MCF 10A (cell line): Measurements from ENCODE around the gene PHACTR3. TPM values are rescaled to one million over a fixed set of nuclear protein-coding genes. Genes with fewer than 3 reads are reported as not detected.
A peak's percentile ranks its signal among the peaks of the same experiment; 100 is the strongest.
"Not testable (repeated sequence)": the region's sequence is repeated elsewhere in the genome, so short reads cannot be mapped to it uniquely, and the experiment has no call there.

ENCODE experiments used
- Bru-seq: library from RNA; stranded (reverse); fragments of 400-500 nt; gene quantifications from one replicate; lab custom pipeline; 2021; lab: Mats Ljungman, UMichigan
- BruChase-seq, 2 experiments: library from RNA; stranded (reverse); fragments of 400-500 nt; gene quantifications; one replicate each; lab custom pipeline; 2021; lab: Mats Ljungman, UMichigan
- BruUV-seq: library from RNA; stranded (reverse); fragments of 400-500 nt; replicated peaks from 2 replicates; lab custom pipeline; 2021; lab: Mats Ljungman, UMichigan
- CTCF ChIA-PET: fragments of 300-600 bp; sonication (Branson Sonifier 250); formaldehyde crosslinking; extraction: SDS; loops from one replicate; lab custom pipeline; 2021; ENCODE audit warnings: antibody characterized with exemption, inconsistent platforms; lab: Yijun Ruan, JAX
- POLR2A ChIA-PET: fragments of 300-600, 350-650 bp; sonication (Branson Sonifier 250); formaldehyde crosslinking; extraction: SDS; loops from one replicate; lab custom pipeline; 2020; ENCODE audit warnings: antibody characterized with exemption, inconsistent platforms; lab: Yijun Ruan, JAX
- DNase-seq: peaks from one replicate; pipeline ENCODE4 v3.0.0-alpha.2; 2018; ENCODE audit not compliant: unreplicated experiment
- H3K27ac Mint-ChIP-seq: one replicate; pipeline ENCODE4 v1.8.0; 2022; ENCODE audit warnings: mild to moderate bottlenecking, low read depth, mixed read lengths; ENCODE audit not compliant: unreplicated experiment
- H3K27me3 Mint-ChIP-seq: one replicate; pipeline ENCODE4 v1.8.0; 2022; ENCODE audit warnings: mixed read lengths; ENCODE audit not compliant: insufficient read depth, unreplicated experiment
- H3K36me3 Mint-ChIP-seq: one replicate; pipeline ENCODE4 v1.8.0; 2022; ENCODE audit warnings: mild to moderate bottlenecking, moderate library complexity, mixed read lengths; ENCODE audit not compliant: insufficient read depth, unreplicated experiment
- H3K4me1 Mint-ChIP-seq: one replicate; pipeline ENCODE4 v1.8.0; 2022; ENCODE audit warnings: mixed read lengths; ENCODE audit not compliant: insufficient read depth, unreplicated experiment
- H3K4me3 Mint-ChIP-seq: one replicate; pipeline ENCODE4 v1.8.0; 2022; ENCODE audit warnings: mild to moderate bottlenecking, moderate library complexity, mixed read lengths; ENCODE audit not compliant: unreplicated experiment
- H3K9me3 Mint-ChIP-seq: one replicate; pipeline ENCODE4 v1.8.0; 2022; ENCODE audit warnings: mixed read lengths; ENCODE audit not compliant: unreplicated experiment
- intact Hi-C: fragments of 100-400 bp; cut with micrococcal nuclease; formaldehyde crosslinking; loops from 2 replicates; pipeline ENCODE4 v1.14.1; 2022
- long read RNA-seq: library from polyadenylated mRNA; stranded (forward); transcript quantifications from one replicate; pipeline ENCODE4 v2.0.0, GENCODE V29; 2022
- total RNA-seq: library from RNA; stranded (reverse); gene quantifications from 2 replicates; pipeline ENCODE4 v1.2.3, GENCODE V29; 2022
- TF ChIP-seq, protein P1 (sequence below): fragments of 200-600 bp; IDR thresholded peaks from one replicate; pipeline ENCODE4 v1.8.0; 2022; ENCODE audit warnings: antibody characterized with exemption, mild to moderate bottlenecking; ENCODE audit not compliant: unreplicated experiment

The PHACTR3 gene
- total RNA-seq, result 4.5 and 22.8 TPM in 2 replicates
- Bru-seq, nascent RNA, result percentile 26 among the genes with signal in this experiment
- percentile 18 among the genes with signal in this experiment for BruChase-seq, experiment 1, labeled RNA remaining after a 6-hour chase
- percentile 27 among the genes with signal in this experiment for BruChase-seq, experiment 2, labeled RNA remaining after a 2-hour chase
- long read RNA-seq, transcript PHACTR3-208 (5 exons, 1,585 nt), result major isoform, 47 of 111 reads
- long read RNA-seq, partial matches to known transcripts, result 11 of 111 reads
- long read RNA-seq, other reads (novel, unspliced or antisense), result 53 of 111 reads

DNA sequence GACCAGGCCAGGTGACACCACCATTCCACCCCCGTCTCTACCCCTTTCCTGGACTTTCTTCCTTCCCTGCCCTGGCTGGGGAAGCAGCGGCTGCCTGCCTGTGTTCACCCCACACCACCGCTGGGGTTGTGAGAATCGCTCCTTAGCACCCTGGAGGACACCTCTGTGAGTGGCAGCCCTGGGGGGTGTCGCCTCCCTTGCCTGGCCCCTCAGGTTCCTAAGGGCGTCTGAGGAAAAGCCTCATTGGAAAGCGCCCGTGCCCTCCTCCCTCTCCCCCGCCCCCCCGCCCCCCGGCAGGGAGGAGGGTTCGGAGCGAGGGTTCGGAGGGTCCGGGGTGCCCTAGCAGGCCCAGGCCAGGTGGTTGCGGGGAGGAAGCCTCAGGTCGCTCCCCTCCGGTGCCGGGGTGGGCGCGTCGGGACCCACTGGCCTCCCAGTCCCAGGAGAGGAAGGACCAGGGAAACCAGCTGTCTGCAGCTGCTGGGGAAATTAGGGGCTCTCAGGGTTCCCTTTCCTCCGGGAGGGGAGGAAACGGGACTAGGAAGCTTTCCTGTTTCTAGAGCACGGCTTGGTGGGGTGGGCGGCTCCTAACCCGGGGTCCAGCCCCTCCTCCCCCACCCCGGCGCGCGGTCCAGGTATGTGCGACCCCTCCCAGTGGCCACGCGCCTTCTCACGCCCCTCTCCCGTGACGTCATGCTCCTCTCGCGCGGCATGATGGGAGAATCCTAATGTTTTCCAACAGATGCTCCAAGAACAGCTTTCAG lies at the start of gene PHACTR3:
Gene PHACTR3, plus strand, starts transcription at position 760 of the 761 bp plus-strand sequence. CDS start 475 bp downstream, outside the sequence.
- ChIA-PET CTCF (interaction anchor here (2.4 kb wide), 1 partner anchor 33 kb away, joined by 7 read pairs; no protein-coding TSS in a partner anchor), POLR2A (no interaction called here)
- DNase-seq, result no peak
- H3K4me1 Mint-ChIP-seq, result no peaks in the 10 kb centered on the region
- no peak within 1 kb of the TSS for H3K27ac Mint-ChIP-seq
- intact Hi-C loops, result no loop called here
- H3K9me3 Mint-ChIP-seq, result no peaks in the 10 kb centered on the region
- TF ChIP-seq, protein P1, sequence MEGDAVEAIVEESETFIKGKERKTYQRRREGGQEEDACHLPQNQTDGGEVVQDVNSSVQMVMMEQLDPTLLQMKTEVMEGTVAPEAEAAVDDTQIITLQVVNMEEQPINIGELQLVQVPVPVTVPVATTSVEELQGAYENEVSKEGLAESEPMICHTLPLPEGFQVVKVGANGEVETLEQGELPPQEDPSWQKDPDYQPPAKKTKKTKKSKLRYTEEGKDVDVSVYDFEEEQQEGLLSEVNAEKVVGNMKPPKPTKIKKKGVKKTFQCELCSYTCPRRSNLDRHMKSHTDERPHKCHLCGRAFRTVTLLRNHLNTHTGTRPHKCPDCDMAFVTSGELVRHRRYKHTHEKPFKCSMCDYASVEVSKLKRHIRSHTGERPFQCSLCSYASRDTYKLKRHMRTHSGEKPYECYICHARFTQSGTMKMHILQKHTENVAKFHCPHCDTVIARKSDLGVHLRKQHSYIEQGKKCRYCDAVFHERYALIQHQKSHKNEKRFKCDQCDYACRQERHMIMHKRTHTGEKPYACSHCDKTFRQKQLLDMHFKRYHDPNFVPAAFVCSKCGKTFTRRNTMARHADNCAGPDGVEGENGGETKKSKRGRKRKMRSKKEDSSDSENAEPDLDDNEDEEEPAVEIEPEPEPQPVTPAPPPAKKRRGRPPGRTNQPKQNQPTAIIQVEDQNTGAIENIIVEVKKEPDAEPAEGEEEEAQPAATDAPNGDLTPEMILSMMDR, result no peak
- peaks cover 88% of the 10 kb centered on the region for H3K27me3 Mint-ChIP-seq
- no peak within 1 kb of the TSS for H3K4me3 Mint-ChIP-seq
- BruUV-seq, result no TSS peak
- no peaks in the 10 kb centered on the region for H3K36me3 Mint-ChIP-seq

GRCh38 chr20:59557733-59558529 lies 46.4 kb upstream of the PHACTR3 start:
- CTCF ChIA-PET, result interaction anchor here (7.4 kb wide), 1 partner anchor 14 kb away, joined by 150 read pairs; no protein-coding TSS in a partner anchor
- H3K36me3 Mint-ChIP-seq, intact Hi-C loops, H3K27ac Mint-ChIP-seq, H3K4me1 Mint-ChIP-seq, BruUV-seq, H3K4me3 Mint-ChIP-seq, H3K9me3 Mint-ChIP-seq, DNase-seq, POLR2A ChIA-PET: not testable (repeated sequence)
- peaks cover 59% of the 10 kb centered on the region for H3K27me3 Mint-ChIP-seq

GRCh38 chr20:59559024-59559817 lies 45.1 kb upstream of the PHACTR3 start:
- TF ChIP-seq, protein P1, result no peak
- no peak overlapping the region for H3K4me3 Mint-ChIP-seq
- ChIA-PET POLR2A (no interaction called here), CTCF (interaction anchor here (0.6 to 7.4 kb wide), 8 partner anchors 9 to 689 kb away, joined by 3 to 150 read pairs (median 3); no protein-coding TSS in a partner anchor)
- H3K4me1 Mint-ChIP-seq, result peaks cover 5% of the 10 kb centered on the region
- H3K9me3 Mint-ChIP-seq, result no peaks in the 10 kb centered on the region
- BruUV-seq, result no TSS peak
- H3K27me3 Mint-ChIP-seq, result peaks cover 58% of the 10 kb centered on the region
- intact Hi-C loops, result no loop called here
- H3K27ac Mint-ChIP-seq, result no peak overlapping the region
- no peaks in the 10 kb centered on the region for H3K36me3 Mint-ChIP-seq
- no peak for DNase-seq

DNA sequence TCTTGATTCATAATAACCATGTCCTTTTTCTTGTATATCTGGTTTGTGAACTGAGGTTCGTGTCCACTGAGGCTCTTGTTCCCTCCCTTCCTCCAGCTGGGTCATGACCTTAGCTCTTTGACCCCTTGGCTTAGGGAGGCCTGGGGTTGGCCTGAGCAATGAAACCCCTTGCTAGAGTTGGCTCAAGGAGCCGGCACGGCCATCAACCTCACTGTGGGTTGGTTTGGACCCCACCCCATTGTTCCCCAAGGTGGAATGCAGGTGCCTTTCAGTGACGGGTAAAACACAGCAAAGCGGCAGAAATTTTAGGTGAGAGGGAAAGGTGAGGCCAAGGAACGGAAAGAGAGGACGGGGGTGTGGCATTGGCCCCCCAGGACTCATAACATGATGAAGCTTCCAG lies 44.5 kb upstream of the PHACTR3 start:
- H3K9me3 Mint-ChIP-seq, result no peaks in the 10 kb centered on the region
- DNase-seq, result no peak
- BruUV-seq, result no TSS peak

More for the DNA sequence above, 44.5 kb upstream of the PHACTR3 start:
- peaks cover 5% of the 10 kb centered on the region for H3K4me1 Mint-ChIP-seq
- H3K4me3 Mint-ChIP-seq, result no peak overlapping the region
- TF ChIP-seq, protein P1, result no peak
- H3K27ac Mint-ChIP-seq, result no peak overlapping the region
- H3K36me3 Mint-ChIP-seq, result no peaks in the 10 kb centered on the region
- ChIA-PET POLR2A (no interaction called here), CTCF (interaction anchor here (0.6 to 7.4 kb wide), 15 partner anchors 9 to 900 kb away, joined by 3 to 150 read pairs (median 4); no protein-coding TSS in a partner anchor)
- intact Hi-C loops, result no loop called here
- H3K27me3 Mint-ChIP-seq, result peaks cover 51% of the 10 kb centered on the region
